ENCODE data around the gene SLC2A1.

Gene SLC2A1

DNA sequence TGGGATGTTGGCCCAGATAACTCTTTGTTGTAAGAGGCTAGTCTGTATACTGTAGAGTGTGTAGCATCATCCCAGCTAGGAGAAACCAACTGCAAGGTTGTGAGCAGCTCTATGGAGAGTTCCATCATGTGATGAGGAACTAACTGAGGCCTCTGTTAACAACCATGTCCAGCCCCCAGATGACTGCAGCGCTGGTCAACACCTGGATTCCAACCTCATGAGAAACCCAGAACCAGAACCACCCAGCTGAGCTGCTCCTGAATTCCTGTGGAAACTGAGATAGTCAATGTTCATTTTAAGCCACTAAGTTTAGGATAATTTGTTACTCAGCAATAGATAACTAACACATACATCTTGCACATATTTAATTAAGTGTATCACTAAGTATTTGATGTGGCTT is 41.6 kb upstream of the SLC2A1 start:
- H3K23ac ChIP-seq (ENCODE audit: low read length): no peak overlapping the region
- no peaks in the 10 kb centered on the region for H3K9me3 ChIP-seq (ENCODE audit: insufficient read depth, low read depth, low read length)
- H3K4me3 ChIP-seq (ENCODE audit: low read depth, low read length): no peak overlapping the region
- H3K18ac ChIP-seq (ENCODE audit: low read length): peak overlapping the region; percentile 54
- H4K91ac ChIP-seq (ENCODE audit: low read depth, low read length): peak overlapping the region; percentile 22
- no peak overlapping the region for H2AFZ ChIP-seq (ENCODE audit: insufficient read depth, low read length, poor library complexity)
- H3K79me1 ChIP-seq (ENCODE audit: low read length): peaks cover 45% of the 10 kb centered on the region
- H3K36me3 ChIP-seq (ENCODE audit: control insufficient read depth in 1 of 2, insufficient read depth in 2 of 2, low read length in 2 of 2): no peaks in the 10 kb centered on the region
- H3K14ac ChIP-seq (ENCODE audit: low read length): peak overlapping the region; percentile 51
- peak; percentile 82 to 90 for DNase-seq
- peak overlapping the region; percentile 91 for H2BK12ac ChIP-seq (ENCODE audit: low read length)
- no peak overlapping the region for H3K27ac ChIP-seq (ENCODE audit: low read depth, low read length)
- peak overlapping the region; percentile 45 for H2AK5ac ChIP-seq (ENCODE audit: low read length)
- H2BK120ac ChIP-seq (ENCODE audit: insufficient read depth, low read length, poor library complexity): peak overlapping the region; percentile 70
- no peak overlapping the region for H4K12ac ChIP-seq (ENCODE audit: low read depth, low read length)
- H4K8ac ChIP-seq (ENCODE audit: low read depth, low read length): no peak overlapping the region
- no peak overlapping the region for H3K9ac ChIP-seq (ENCODE audit: low read length)
- peak overlapping the region; percentile 32 for H2BK5ac ChIP-seq (ENCODE audit: low read depth, low read length, poor library complexity)
- no CpG with 5 or more reads among the region's 1 CpG for WGBS (ENCODE audit: extremely low coverage, insufficient coverage, insufficient read length)
- no peaks in the 10 kb centered on the region for H3K27me3 ChIP-seq (ENCODE audit: insufficient read depth, low read length)
- H3K4ac ChIP-seq (ENCODE audit: low read depth, low read length): peak overlapping the region; percentile 43
- no peak overlapping the region for H3K4me2 ChIP-seq (ENCODE audit: low read length)
- H3K4me1 ChIP-seq (ENCODE audit: control insufficient read depth in 1 of 2, insufficient read depth in 2 of 2, low read length in 2 of 2): peaks cover 10 to 19% of the 10 kb centered on the region in 2 experiments
- H3K79me2 ChIP-seq (ENCODE audit: control insufficient read depth, insufficient read depth, low read length, poor library complexity): peaks cover 8% of the 10 kb centered on the region

DNA sequence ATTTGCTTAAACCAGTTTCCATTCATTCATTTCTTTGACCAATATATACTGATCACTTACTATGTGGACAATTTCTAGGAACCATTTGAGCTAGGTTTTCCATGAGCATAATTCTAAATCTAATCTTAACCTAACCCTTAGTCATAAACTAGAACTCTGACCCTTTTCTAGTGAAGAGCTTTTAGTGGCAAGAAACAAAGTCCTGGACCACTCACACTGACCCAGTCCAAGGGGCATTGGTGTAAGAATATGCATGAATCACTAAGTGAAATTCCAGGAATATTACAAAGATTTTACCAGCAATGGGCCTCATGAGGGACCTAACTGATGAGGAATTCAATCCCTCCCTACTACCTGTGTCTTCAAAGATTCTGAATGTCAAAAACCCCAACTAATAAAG is 40.6 kb upstream of the SLC2A1 start:
- peaks cover 42% of the 10 kb centered on the region for H3K79me1 ChIP-seq (ENCODE audit: low read length)
- H4K91ac ChIP-seq (ENCODE audit: low read depth, low read length): peak overlapping the region; percentile 80
- H2AFZ ChIP-seq (ENCODE audit: insufficient read depth, low read length, poor library complexity): no peak overlapping the region
- H3K23ac ChIP-seq (ENCODE audit: low read length): no peak overlapping the region
- no peak overlapping the region for H4K12ac ChIP-seq (ENCODE audit: low read depth, low read length)
- no peaks in the 10 kb centered on the region for H3K9me3 ChIP-seq (ENCODE audit: insufficient read depth, low read depth, low read length)
- H2BK5ac ChIP-seq (ENCODE audit: low read depth, low read length, poor library complexity): peak overlapping the region; percentile 24
- no peak overlapping the region for H2AK5ac ChIP-seq (ENCODE audit: low read length)
- H3K9ac ChIP-seq (ENCODE audit: low read length): no peak overlapping the region
- no peak overlapping the region for H3K18ac ChIP-seq (ENCODE audit: low read length)
- H3K4me2 ChIP-seq (ENCODE audit: low read length): no peak overlapping the region
- H3K36me3 ChIP-seq (ENCODE audit: control insufficient read depth in 1 of 2, insufficient read depth in 2 of 2, low read length in 2 of 2): no peaks in the 10 kb centered on the region
- H4K8ac ChIP-seq (ENCODE audit: low read depth, low read length): no peak overlapping the region
- no peak overlapping the region for H2BK120ac ChIP-seq (ENCODE audit: insufficient read depth, low read length, poor library complexity)
- no peaks in the 10 kb centered on the region for H3K27me3 ChIP-seq (ENCODE audit: insufficient read depth, low read length)
- peaks cover 9 to 17% of the 10 kb centered on the region in 2 experiments for H3K4me1 ChIP-seq (ENCODE audit: control insufficient read depth in 1 of 2, insufficient read depth in 2 of 2, low read length in 2 of 2)
- H3K4me3 ChIP-seq (ENCODE audit: low read depth, low read length): no peak overlapping the region
- no peak overlapping the region for H3K4ac ChIP-seq (ENCODE audit: low read depth, low read length)
- H2BK12ac ChIP-seq (ENCODE audit: low read length): no peak overlapping the region
- no peak overlapping the region for H3K27ac ChIP-seq (ENCODE audit: low read depth, low read length)
- no peak overlapping the region for H3K14ac ChIP-seq (ENCODE audit: low read length)
- H3K79me2 ChIP-seq (ENCODE audit: control insufficient read depth, insufficient read depth, low read length, poor library complexity): peaks cover 4% of the 10 kb centered on the region
- peak; percentile 64 to 88 for DNase-seq

DNA sequence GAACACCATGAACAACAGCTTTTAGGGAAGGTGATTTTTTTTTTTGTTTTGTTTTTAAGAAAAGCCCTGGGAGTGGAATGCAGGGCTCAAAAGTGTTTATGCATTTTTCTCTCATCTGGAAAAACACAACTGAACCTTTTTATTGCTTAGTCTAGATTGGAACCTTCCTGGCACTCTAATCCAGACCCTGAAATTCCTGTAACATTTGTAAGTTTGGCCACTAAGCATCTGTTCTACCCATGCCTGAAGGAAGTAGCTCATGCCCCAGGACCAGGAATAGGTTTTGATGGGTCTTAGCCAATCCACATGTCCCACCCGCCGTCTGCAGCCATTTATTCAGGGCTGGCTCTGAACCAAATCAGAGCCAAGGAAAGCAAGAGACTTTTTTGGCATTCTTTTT is 39.7 kb upstream of the SLC2A1 start:
- no peak overlapping the region for H3K23ac ChIP-seq (ENCODE audit: low read length)
- H2AFZ ChIP-seq (ENCODE audit: insufficient read depth, low read length, poor library complexity): no peak overlapping the region
- peak overlapping the region; percentile 92 for H2BK12ac ChIP-seq (ENCODE audit: low read length)
- H3K27ac ChIP-seq (ENCODE audit: low read depth, low read length): peak overlapping the region; percentile 33
- no peaks in the 10 kb centered on the region for H3K9me3 ChIP-seq (ENCODE audit: insufficient read depth, low read depth, low read length)
- WGBS (ENCODE audit: extremely low coverage, insufficient coverage, insufficient read length): no CpG with 5 or more reads among the region's 2 CpGs
- no peaks in the 10 kb centered on the region for H3K36me3 ChIP-seq (ENCODE audit: control insufficient read depth in 1 of 2, insufficient read depth in 2 of 2, low read length in 2 of 2)
- H2BK5ac ChIP-seq (ENCODE audit: low read depth, low read length, poor library complexity): peak overlapping the region; percentile 68
- peaks cover 44% of the 10 kb centered on the region for H3K79me1 ChIP-seq (ENCODE audit: low read length)
- H3K79me2 ChIP-seq (ENCODE audit: control insufficient read depth, insufficient read depth, low read length, poor library complexity): peaks cover 6% of the 10 kb centered on the region
- H4K12ac ChIP-seq (ENCODE audit: low read depth, low read length): no peak overlapping the region
- H3K4ac ChIP-seq (ENCODE audit: low read depth, low read length): no peak overlapping the region
- peak overlapping the region; percentile 82 for H4K91ac ChIP-seq (ENCODE audit: low read depth, low read length)
- H3K4me2 ChIP-seq (ENCODE audit: low read length): no peak overlapping the region
- H2AK5ac ChIP-seq (ENCODE audit: low read length): peak overlapping the region; percentile 76
- H3K9ac ChIP-seq (ENCODE audit: low read length): no peak overlapping the region
- H3K4me3 ChIP-seq (ENCODE audit: low read depth, low read length): no peak overlapping the region
- H3K14ac ChIP-seq (ENCODE audit: low read length): peak overlapping the region; percentile 9
- H3K18ac ChIP-seq (ENCODE audit: low read length): no peak overlapping the region
- peak in 1 of 2 donors; percentile 35 for DNase-seq
- H2BK120ac ChIP-seq (ENCODE audit: insufficient read depth, low read length, poor library complexity): peak overlapping the region; percentile 94
- peaks cover 5 to 19% of the 10 kb centered on the region in 2 experiments for H3K4me1 ChIP-seq (ENCODE audit: control insufficient read depth in 1 of 2, insufficient read depth in 2 of 2, low read length in 2 of 2)
- no peaks in the 10 kb centered on the region for H3K27me3 ChIP-seq (ENCODE audit: insufficient read depth, low read length)
- H4K8ac ChIP-seq (ENCODE audit: low read depth, low read length): peak overlapping the region; percentile 75

DNA sequence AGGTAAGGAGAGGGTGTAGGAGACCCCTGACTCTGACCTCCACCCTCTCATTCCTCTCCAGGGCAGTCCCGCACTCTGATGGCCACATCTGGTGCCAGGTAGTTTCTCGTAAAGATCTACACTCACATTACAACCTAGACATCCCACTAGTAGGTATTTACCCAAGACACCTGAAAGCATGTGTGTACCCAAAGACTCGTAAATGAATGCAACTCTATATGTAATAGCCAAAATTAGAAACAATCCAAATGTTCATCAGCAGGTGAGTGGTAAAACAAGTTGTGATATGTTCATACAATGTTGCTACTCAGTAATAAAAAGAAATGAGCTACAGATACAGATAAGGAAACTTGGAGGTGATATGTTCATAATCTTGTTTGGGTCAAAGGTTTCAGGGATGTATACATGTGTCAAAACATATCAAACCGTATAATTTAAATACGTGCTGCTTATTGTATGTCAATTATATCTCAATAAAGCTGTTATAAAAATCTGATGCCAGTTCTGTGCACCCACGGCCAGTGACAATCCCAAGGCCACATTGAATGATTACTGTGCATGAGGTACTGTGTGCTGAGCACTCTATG is 37.8 kb upstream of the SLC2A1 start:
- Histone ChIP-seq H3K79me1 (ENCODE audit: low read length) (peaks cover 50% of the 10 kb centered on the region), H2BK5ac (ENCODE audit: low read depth, low read length, poor library complexity) (peak overlapping the region; percentile 58), H4K91ac (ENCODE audit: low read depth, low read length) (peak overlapping the region; percentile 87), H3K4me1 (ENCODE audit: control insufficient read depth in 1 of 2, insufficient read depth in 2 of 2, low read length in 2 of 2) (peaks cover 13 to 31% of the 10 kb centered on the region in 2 experiments), H3K23ac (ENCODE audit: low read length) (no peak overlapping the region), H3K79me2 (ENCODE audit: control insufficient read depth, insufficient read depth, low read length, poor library complexity) (peaks cover 6% of the 10 kb centered on the region), H3K9ac (ENCODE audit: low read length) (no peak overlapping the region), H4K12ac (ENCODE audit: low read depth, low read length) (no peak overlapping the region), H3K4ac (ENCODE audit: low read depth, low read length) (no peak overlapping the region), H2BK12ac (ENCODE audit: low read length) (peak overlapping the region; percentile 58), H4K8ac (ENCODE audit: low read depth, low read length) (no peak overlapping the region), H3K4me3 (ENCODE audit: low read depth, low read length) (no peak overlapping the region), H3K14ac (ENCODE audit: low read length) (peak overlapping the region; percentile 80), H3K18ac (ENCODE audit: low read length) (peak overlapping the region; percentile 72), H3K27me3 (ENCODE audit: insufficient read depth, low read length) (no peaks in the 10 kb centered on the region), H2AFZ (ENCODE audit: insufficient read depth, low read length, poor library complexity) (no peak overlapping the region), H3K36me3 (ENCODE audit: control insufficient read depth in 1 of 2, insufficient read depth in 2 of 2, low read length in 2 of 2) (no peaks in the 10 kb centered on the region), H3K4me2 (ENCODE audit: low read length) (no peak overlapping the region), H2BK120ac (ENCODE audit: insufficient read depth, low read length, poor library complexity) (peak overlapping the region; percentile 96), H3K27ac (ENCODE audit: low read depth, low read length) (no peak overlapping the region), H2AK5ac (ENCODE audit: low read length) (peak overlapping the region; percentile 65), H3K9me3 (ENCODE audit: insufficient read depth, low read depth, low read length) (no peaks in the 10 kb centered on the region)
- WGBS (ENCODE audit: extremely low coverage, insufficient coverage, insufficient read length): no CpG with 5 or more reads among the region's 6 CpGs
- DNase-seq: no peak

All from trophoblast cell (in vitro differentiated cells and primary cell).